Hindlimb muscle (tissue), 1 donor: ENCODE measurements around the gene FYN. TPM values are rescaled to one million over a fixed set of nuclear protein-coding genes. Genes with fewer than 3 reads are reported as not detected.

Experiments used
- DNase-seq: peaks from one replicate; pipeline ENCODE4 v3.0.0-alpha.2; 2013
- polyA plus RNA-seq: library from polyadenylated mRNA; unstranded; fragments of 120-200 nt; gene quantifications from one replicate; pipeline ENCODE4 v1.2.1, GENCODE V29; 2013; ENCODE audit not compliant: insufficient read length

Gene FYN
- polyA plus RNA-seq, 1 donor, result 152 TPM

GRCh38 chr6:111624401-111625098 lies 248.7 kb downstream of the FYN start:
- no peak for DNase-seq

- DNase-seq, result no peak
Measured at GRCh38 chr6:111623046-111623718, 250.1 kb downstream of the FYN start.

GRCh38 chr6:111620169-111620568 lies 253.1 kb downstream of the FYN start:
- DNase-seq, result no peak

- DNase-seq, result no peak
Measured at GRCh38 chr6:111618407-111618806, 254.8 kb downstream of the FYN start.

GRCh38 chr6:111617149-111617548 lies 256.1 kb downstream of the FYN start:
- no peak for DNase-seq

- DNase-seq, result no peak
Measured at GRCh38 chr6:111615916-111616612, 257.2 kb downstream of the FYN start.

- no peak for DNase-seq
Measured at GRCh38 chr6:111614833-111615582, 258.2 kb downstream of the FYN start.

- no peak for DNase-seq
Measured at GRCh38 chr6:111612379-111612778, 260.9 kb downstream of the FYN start.

GRCh38 chr6:111610548-111611172 lies 262.6 kb downstream of the FYN start:
- DNase-seq, result no peak

Other genes with a start within 250 kb of the FYN start
- 0.28 TPM for gene CCN6, start 180.7 kb upstream of the FYN start, polyA plus RNA-seq
- gene TUBE1, start 214.0 kb upstream of the FYN start, polyA plus RNA-seq, result 19.5 TPM
- 14.4 TPM for gene FAM229B, start 214.1 kb upstream of the FYN start, polyA plus RNA-seq